NCI-H146 (cell line): ENCODE measurements around the gene SPATA2.

Source experiments
- DNase-seq: peaks from one replicate; lab custom pipeline; 2025; lab: John Stamatoyannopoulos, UW

Gene SPATA2

GRCh38 chr20:49935746-49936152 is 20.4 kb upstream of the SPATA2 start:
- no peak for DNase-seq

DNA sequence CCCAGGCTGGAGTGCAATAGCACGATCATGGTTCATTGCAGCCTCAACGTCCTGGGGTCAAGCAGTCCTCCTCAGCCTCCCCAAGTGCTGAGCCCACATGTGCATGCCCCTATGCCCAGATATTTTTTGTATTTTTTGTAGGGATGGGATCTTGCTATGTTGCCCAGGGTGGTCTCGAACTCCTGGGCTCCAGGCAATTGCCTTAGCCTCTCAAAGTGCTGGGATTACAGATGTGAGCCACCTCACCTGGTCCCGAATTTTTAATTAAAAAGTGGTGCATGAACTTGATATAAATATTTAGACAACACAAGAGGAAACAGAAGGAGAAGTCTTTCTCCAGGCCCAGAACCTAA is 13.8 kb upstream of the SPATA2 start:
- DNase-seq = no peak

DNA sequence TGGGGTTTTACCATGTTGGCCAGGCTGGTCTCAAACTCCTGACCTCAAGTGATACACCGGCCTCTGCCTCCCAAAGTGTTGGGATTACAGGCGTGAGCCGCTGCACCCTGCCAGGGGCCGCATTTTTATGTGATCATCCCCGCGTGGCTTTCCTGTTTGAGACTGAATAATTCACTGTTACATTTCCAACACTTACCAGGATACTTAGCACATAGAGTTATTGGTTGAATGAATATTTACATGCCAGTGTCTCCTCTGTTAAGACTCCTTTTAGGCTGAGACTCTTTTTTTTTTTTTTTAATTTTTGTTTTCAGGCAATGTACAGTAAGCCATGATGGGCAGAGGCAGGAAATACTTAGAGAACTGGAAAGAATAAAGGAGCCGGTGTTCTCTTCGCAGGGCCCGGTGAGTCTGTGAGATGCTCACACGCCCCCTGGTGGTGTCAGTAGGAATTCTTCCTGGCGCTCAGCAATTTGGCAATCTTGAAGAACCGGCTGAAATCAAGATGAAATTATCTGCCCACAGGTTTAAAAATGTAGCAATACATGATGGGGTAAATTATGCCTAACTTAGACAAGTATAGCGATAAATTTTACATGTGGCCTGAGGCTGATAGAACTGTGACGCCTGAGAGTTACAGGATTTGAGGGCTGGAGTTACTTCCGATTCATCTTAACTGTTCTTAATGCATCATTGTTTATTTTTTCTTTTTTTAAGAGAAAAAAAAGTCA is 13.2 kb upstream of the SPATA2 start:
- DNase-seq = peak; percentile 86

GRCh38 chr20:49925901-49926454 is 10.6 kb upstream of the SPATA2 start:
- no peak for DNase-seq

DNA sequence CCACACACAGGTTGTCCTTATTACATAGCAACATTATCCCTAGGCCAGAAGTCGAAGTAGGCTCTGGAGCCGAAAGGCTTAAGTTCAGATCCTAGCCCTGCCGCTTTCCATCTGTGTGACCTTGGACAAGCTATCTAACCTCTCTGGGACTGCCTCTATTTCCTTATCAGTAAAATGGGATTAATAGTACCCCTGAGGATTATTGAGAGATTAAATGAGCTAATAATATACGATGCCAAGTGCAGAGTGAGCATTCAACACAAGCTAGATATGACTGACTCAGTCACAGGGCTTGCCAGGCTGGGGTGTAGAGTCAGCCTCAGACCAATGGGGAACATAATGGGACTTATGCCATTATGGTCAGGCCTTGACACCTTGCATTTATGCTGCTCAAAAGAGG is 8.9 kb upstream of the SPATA2 start:
- no peak for DNase-seq

- DNase-seq = no peak
Observed at GRCh38 chr20:49919461-49919860, 4.1 kb upstream of the SPATA2 start.

DNA sequence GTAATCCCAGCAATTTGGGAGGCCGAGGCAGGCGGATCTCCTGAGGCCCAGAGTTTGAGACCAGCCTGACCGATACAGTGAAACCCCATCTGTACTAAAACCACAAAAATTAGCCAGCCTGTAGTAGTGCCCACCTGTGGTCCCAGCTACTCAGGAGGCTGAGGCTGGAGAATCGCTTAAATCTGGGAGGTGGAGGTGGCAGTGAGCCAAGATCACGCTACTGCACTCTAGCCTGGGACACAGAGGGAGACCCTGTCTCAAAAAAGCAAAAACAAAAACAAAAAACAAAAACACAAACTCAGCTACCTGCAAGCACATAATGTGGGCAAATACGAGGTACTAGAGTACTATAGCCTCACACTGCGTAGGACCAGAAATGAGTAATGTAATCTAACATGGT is 3.7 kb upstream of the SPATA2 start:
- no peak for DNase-seq

GRCh38 chr20:49918446-49918845 is 3.1 kb upstream of the SPATA2 start:
- no peak for DNase-seq

DNA sequence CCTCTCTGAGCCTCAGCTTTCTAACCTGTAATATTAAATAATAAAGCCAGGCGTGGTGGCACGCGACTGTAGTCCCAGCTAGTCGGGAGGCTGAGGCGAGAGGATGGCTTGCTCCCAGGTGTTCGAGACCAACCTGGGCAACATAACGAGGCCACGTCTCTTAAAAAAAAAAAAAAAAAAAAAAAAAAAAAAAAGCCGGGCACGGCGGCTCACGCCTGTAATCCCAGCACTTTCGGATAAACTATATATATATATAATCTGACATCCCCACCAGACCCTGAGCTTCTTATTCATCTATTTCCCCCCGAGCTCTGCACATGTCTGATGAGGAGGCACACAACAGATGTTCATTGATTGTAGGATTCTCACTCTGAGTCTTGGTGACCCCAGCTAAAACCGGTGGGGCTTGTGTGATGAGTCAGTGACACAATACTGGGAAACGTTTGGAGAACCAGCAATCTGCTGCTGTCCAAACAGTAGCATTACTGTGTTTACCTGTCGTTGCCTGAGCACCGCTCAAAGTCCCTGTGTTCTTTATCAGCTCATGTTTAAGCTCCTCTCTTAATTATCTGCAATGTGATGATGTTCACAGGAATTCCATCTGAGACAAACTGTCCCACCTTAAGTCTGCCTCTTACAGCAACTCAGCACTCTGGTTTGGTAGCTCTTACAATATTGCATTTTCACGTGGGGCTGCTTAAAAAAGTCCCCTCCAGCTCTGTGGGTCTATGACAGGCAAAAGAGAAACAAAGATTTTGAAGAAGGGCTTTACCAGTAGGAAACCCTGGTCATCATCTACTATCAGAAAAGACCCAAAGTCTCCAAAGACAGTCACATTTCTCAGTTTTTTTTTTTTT is 1.0 kb upstream of the SPATA2 start:
- DNase-seq = peak; percentile 83

GRCh38 chr20:49915118-49915379 is 280 bp downstream of the SPATA2 start:
- DNase-seq = no peak

DNA sequence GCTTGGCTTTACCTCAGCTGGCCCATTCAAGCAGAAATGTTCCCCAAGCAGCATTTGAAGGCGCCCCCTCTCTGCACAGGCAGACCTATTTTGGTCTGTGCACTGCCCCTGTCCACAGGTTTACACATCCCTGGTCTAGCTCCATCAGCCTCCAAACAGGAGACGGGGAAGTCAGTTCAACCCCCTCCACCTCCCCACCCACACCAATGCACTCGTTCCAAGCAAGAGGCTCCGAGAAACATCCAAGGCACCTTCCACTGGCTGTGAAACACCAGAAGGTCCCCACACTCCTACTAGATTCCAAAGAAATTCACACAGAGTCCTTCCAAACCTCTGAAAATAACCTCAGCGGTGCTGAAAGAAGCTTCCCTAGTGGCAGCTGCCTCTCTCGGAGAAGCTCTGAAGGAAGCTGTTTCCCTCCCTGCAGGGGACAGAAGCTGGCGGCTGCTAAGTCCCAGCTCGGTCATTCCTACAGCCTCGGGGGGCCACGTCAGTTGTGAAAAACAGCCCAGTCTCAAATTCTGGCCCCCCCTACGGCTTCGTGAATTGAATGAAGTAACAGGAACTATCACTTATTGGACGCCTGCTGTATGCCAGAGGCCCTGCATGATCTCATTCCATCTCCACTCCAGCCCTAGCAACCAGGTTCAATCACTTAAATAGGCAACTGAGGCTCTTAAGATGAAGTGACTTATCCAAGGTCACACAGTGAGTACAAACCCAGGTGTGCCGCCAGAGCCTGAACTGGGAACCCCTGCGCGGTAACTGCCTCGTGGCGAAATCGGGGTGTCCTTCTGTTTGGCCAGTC is 815 bp downstream of the SPATA2 start:
- peak; percentile 46 for DNase-seq

- no peak for DNase-seq
Observed at GRCh38 chr20:49913399-49914047, 1.8 kb downstream of the SPATA2 start.

GRCh38 chr20:49910340-49910706 is 5.0 kb downstream of the SPATA2 start:
- no peak for DNase-seq

DNA sequence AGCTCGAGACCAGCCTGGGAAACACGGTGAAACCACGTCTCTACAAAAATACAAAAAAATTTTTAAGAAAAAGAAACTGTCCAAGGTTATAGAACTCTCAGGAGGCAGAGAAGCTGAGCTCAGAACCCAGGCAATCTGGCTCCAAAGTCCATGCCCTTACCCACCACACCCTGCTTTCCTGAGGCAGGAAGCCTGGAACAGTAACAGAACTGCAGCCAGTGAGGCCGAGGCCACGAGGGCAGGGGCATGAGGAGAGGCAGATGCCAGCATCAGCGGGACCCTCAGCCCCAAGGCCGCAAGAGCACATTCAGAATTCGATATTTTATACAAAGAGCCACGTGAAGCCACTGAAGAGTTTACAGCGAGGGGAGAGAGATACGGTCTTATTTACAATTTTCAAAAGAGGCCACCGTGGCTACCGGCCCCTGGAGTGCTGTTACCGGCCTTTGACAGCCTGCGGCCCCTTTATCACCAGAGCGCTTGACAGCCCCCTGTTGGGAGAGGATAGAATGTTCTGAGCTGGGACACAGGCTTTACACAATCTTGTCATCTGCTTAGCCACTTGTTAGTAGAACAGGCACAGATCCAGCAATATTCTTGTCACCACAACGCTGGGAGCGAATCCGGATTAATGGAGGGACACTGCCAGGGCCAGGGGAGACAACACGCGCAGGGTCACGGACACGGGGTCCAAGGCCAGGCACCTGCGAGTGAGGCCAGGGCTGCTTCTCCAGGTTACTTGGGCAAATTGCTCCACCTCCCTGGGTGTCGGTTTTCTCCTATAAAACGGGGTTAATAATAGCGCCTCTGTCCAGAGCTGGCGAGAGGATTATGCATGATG is 5.6 kb downstream of the SPATA2 start:
- DNase-seq = no peak

- DNase-seq = no peak
Observed at GRCh38 chr20:49908258-49908565, 7.1 kb downstream of the SPATA2 start.

GRCh38 chr20:49907405-49908257 is 7.7 kb downstream of the SPATA2 start:
- DNase-seq = no peak

DNA sequence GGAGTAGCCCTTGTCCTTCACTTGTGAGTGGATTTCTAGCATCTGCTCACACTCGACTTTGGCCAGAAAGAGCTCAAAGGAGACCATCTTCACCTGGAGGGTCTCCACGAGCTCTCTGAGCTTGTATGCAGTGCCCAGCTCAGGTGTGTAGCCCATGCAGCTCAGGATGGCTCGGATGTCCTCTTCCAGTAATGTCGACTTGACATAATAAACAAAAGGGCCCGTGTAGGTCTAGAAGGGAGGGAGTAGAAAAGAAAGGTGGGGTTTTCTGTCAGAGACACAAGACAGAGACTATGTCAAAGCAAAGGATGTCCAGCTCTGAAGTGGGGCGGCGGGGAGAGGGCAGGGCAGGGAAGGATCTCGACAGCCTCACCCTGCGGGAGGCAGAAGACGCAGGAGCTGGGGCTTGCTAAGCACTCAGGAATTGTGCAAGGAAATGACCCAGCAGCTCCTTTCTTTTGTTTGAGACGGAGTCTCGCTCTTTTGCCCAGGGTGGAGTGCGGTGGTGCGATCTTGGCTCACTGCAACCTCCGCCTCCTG is 8.6 kb downstream of the SPATA2 start:
- no peak for DNase-seq

GRCh38 chr20:49906101-49906604 is 9.2 kb downstream of the SPATA2 start:
- no peak for DNase-seq

- DNase-seq = no peak
Observed at GRCh38 chr20:49905415-49906091, 9.8 kb downstream of the SPATA2 start.
